GM18502 (cell line): ENCODE measurements around the gene CRB3.

Source experiments
- ATAC-seq: cut with Tn5 transposase; IDR thresholded peaks from one replicate; pipeline ENCODE4 v1.9.1; 2021; ENCODE audit warnings: mild to moderate bottlenecking; ENCODE audit not compliant: unreplicated experiment, poor library complexity

The CRB3 gene

DNA sequence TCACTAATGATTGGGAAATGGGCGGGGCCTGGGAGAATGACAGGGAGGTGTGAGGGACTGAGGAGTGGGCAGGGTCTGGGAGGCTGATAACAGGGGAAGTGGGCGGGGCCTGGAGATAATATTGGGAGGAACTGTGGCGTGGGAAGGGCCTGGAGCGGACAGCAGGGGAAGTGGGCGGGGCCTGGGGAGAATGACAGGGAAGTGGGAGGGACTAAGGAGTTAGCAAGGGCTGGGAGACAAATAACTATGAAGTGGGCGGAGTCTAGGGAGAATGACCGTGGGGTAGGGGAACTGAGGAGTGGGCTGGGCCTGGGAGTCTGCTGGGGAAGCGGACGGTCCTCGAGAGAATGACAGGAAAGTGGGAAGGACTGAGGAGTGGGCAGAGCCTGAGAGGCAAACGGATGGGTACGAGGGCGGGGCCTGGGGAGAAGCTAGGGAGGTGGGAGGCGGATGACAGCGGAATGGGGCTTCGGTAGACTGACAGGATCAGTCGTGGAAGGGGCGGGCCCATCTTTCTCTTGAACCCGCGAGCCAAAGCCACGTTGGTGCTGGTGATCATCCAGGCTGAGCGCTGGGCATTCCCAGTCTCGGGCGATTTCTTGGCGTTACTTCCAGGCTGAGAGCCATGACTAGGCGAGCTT is 52.1 kb downstream of the CRB3 start:
- ATAC-seq, result peak; percentile 48
